PFSK-1 (cell line): ENCODE measurements around the gene CDK5R2.

Experiments
- POLR2AphosphoS5 ChIP-seq: IDR thresholded peaks from 2 replicates; pipeline ENCODE4 v1.6.1; 2012; ENCODE audit warnings: low read depth, mild to moderate bottlenecking, control low read depth, low read length, moderate library complexity
- REST ChIP-seq, 2 experiments: IDR thresholded peaks; 2 replicates each; pipeline versions ENCODE4 v1.6.1 to v1.8.0; 2011 to 2012; ENCODE audit warnings: low read depth in 2 of 2, low read length in 2 of 2, control low read depth in 1 of 2, inconsistent platforms in 1 of 2, mild to moderate bottlenecking in 1 of 2, moderate library complexity in 1 of 2; ENCODE audit not compliant: insufficient read depth in 1 of 2
- TAF1 ChIP-seq: IDR thresholded peaks from 2 replicates; pipeline ENCODE4 v1.6.1; 2012; ENCODE audit warnings: low read length, control low read depth, borderline replicate concordance; ENCODE audit not compliant: insufficient read depth

DNA sequence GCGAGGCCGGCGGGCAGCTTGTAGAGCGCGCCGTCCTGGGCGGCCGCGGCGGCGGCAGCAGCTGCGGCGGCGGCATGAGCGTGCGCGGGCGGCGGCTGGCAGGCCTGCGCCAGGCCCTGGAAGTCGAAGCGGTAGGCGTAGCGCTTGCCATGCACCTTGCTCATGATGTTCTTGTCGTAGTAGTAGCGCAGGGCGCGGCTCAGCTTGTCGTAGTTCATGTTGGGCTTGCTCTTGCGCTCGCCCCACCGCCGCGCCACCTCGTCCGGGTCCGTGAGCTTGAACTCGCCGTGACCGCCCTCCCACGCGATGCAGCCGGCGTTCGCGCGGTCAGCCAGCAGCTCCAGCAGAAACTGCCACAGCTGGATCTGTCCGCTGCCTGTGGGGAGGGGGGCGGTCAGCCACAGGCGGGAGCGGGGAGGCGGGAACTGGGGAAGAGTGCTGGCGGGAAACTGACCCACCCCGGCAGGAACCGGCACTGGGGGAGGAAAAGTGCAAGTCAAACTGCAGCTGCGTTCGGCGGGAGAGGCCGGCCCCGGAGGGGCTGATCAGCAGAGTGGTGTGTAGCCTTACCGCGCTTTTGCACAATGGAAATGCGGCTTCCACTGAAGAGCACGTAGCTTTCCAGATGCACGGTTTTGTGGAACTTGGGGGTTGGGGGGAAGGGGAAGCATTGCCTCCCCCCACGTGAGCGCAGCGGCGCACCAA lies 22.6 kb downstream of the CDK5R2 start:
- TF ChIP-seq TAF1: no peak
- no peak for TF ChIP-seq POLR2AphosphoS5
- TF ChIP-seq REST (IDR thresholded peaks at IDR 0.05; ENCODE audit: insufficient read depth in 1 of 2, low read depth in 2 of 2, low read length in 2 of 2): no peak
